ENCODE measurements around the gene EXOC3L4.
A peak's percentile ranks its signal among the peaks of the same experiment; 100 is the strongest.

Gene EXOC3L4

DNA sequence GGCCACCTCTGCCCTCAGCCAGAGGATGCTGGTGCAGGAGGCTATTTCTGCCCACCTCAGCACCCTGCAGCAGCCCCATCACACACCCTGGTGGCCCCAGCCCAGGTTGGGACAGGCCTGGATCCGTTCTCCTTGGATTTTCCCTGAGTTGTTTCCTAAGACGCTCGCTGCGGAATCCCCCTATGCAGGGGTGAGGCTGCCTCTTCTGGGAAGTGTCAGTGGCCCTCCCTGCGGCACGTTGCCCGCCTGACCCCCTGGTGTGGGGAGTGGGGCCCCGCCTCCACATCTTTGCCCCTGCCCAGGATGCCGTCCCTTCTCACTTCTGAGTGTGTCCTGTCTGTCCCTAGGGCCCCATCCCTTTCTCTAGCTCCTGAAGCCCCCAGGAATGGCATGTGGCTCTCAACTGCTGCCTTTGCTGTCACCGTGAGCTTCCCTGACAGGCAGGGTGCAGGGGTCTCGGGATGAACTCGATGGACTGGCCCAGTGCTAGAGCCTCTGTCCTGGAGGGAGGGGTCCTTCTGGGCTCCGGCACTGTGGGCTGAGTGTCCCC is 594 bp upstream of the EXOC3L4 start:
- no peak overlapping the region for H3K27ac Mint-ChIP-seq
- no peak overlapping the region for H3K4me3 Mint-ChIP-seq
- DNase-seq = no peak
- TF ChIP-seq, protein P1, sequence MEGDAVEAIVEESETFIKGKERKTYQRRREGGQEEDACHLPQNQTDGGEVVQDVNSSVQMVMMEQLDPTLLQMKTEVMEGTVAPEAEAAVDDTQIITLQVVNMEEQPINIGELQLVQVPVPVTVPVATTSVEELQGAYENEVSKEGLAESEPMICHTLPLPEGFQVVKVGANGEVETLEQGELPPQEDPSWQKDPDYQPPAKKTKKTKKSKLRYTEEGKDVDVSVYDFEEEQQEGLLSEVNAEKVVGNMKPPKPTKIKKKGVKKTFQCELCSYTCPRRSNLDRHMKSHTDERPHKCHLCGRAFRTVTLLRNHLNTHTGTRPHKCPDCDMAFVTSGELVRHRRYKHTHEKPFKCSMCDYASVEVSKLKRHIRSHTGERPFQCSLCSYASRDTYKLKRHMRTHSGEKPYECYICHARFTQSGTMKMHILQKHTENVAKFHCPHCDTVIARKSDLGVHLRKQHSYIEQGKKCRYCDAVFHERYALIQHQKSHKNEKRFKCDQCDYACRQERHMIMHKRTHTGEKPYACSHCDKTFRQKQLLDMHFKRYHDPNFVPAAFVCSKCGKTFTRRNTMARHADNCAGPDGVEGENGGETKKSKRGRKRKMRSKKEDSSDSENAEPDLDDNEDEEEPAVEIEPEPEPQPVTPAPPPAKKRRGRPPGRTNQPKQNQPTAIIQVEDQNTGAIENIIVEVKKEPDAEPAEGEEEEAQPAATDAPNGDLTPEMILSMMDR (IDR thresholded peaks at IDR 0.05) = no peak
- peaks cover 44% of the 10 kb centered on the region for H3K4me1 Mint-ChIP-seq
- no peaks in the 10 kb centered on the region for H3K36me3 Mint-ChIP-seq (ENCODE audit: low read depth)
- H3K27me3 Mint-ChIP-seq (ENCODE audit: low read depth, poor library complexity) = peaks cover 19% of the 10 kb centered on the region
- H3K9me3 Mint-ChIP-seq = no peaks in the 10 kb centered on the region

DNA sequence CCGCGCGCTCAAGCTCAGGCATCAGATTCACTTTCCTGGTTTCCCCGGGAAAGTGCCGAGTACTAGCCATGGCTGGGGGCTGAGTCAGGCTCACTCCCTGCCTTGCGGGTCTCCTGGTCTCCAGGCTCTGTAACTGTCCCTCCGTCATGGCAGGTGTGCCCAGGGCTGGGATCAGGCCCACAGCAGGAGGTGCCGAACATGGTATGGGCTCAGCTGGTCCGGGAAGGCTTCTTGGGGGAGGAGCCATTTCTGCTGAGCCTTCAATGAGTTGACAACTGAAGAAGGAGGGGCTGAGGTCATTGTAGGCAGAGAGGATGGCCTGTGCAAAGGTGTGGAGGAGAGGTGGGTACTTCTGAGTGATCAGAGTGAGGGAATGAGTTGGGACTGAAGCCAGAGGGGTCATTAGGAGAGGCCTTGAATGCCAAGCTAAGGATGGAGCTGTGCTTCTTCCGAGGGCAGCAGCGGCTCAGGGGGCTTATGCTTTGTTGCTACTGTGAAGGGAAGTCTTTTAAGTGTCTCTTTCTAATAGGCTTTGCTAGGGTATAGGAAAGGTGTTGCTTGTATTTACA is 769 bp downstream of the EXOC3L4 start:
- Mint-ChIP-seq H3K4me3 (peak overlapping the region; percentile 6), H3K4me1 (peaks cover 52% of the 10 kb centered on the region), H3K9me3 (no peaks in the 10 kb centered on the region), H3K27me3 (ENCODE audit: low read depth, poor library complexity) (peaks cover 12% of the 10 kb centered on the region), H3K27ac (no peak overlapping the region), H3K36me3 (ENCODE audit: low read depth) (no peaks in the 10 kb centered on the region)
- no peak for DNase-seq
- TF ChIP-seq, protein P1 (IDR thresholded peaks at IDR 0.05) = no peak

DNA sequence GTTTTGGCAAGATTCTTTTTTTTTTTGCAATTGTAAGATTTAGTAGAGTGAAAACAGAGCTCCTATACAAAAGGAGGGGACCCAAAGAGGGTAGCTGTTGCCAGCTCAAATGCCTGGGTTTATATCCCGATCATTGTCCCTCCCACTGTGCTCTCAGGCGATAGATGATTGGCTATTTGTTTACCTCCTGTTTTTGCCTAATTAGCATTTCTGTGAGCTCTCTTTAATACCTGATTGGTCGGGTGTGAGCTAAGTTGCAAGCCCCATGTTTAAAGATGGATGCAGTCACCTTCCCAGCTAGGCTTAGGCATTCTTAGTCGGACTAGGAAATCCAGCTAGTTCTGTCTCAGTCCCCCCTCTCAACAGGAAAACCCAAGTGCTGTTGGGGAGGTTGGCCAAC is 1.9 kb downstream of the EXOC3L4 start:
- H3K4me3 Mint-ChIP-seq = no peak overlapping the region
- DNase-seq = no peak
- no peak overlapping the region for H3K27ac Mint-ChIP-seq
- no peaks in the 10 kb centered on the region for H3K36me3 Mint-ChIP-seq (ENCODE audit: low read depth)
- TF ChIP-seq, protein P1 (IDR thresholded peaks at IDR 0.05) = no peak
- H3K27me3 Mint-ChIP-seq (ENCODE audit: low read depth, poor library complexity) = peaks cover 6% of the 10 kb centered on the region
- H3K4me1 Mint-ChIP-seq = peaks cover 59% of the 10 kb centered on the region
- no peaks in the 10 kb centered on the region for H3K9me3 Mint-ChIP-seq

DNA sequence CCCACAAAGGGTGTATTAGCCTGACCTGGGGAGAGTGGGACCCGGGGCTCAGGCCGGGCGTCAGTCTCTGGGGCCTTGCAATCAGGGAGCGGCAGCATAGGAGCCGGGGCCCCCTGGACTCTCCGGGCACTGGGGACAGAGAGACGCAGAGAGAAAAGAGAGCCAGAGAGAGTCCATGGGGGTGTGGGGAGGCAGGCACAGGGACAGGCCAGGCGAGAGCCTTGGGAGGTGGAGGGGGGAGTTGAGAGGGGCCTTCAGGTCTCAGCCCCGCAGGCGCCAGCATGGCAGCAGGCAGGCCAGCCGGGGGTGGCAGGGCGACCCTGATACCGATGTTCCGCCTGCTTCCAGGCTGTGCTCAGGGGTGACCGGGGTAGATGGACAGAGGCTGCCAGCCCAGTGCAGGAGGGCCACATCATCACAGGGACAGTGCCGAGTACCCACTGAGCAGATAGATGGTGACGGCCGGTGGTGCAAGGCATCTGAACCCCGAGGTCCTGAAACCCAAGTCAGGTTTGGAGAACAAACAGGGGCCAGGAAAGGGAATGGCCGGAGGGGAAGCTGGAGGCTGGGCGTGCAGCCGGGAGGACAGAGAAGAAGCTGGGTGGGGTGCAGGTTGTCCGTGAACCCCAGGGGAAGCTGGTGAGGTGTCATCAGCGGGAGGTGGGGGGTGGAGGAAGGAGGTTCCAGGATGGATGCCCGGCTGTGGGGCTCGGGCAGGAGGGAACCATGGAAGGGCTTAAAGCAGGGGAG is 2.9 kb downstream of the EXOC3L4 start:
- Mint-ChIP-seq H3K27me3 (ENCODE audit: low read depth, poor library complexity) (peaks cover 8% of the 10 kb centered on the region), H3K36me3 (ENCODE audit: low read depth) (no peaks in the 10 kb centered on the region), H3K27ac (no peak overlapping the region), H3K4me3 (peak overlapping the region; percentile 58), H3K9me3 (no peaks in the 10 kb centered on the region), H3K4me1 (peaks cover 62% of the 10 kb centered on the region)
- TF ChIP-seq, protein P1 (IDR thresholded peaks at IDR 0.05) = no peak
- peak; percentile 2 for DNase-seq

DNA sequence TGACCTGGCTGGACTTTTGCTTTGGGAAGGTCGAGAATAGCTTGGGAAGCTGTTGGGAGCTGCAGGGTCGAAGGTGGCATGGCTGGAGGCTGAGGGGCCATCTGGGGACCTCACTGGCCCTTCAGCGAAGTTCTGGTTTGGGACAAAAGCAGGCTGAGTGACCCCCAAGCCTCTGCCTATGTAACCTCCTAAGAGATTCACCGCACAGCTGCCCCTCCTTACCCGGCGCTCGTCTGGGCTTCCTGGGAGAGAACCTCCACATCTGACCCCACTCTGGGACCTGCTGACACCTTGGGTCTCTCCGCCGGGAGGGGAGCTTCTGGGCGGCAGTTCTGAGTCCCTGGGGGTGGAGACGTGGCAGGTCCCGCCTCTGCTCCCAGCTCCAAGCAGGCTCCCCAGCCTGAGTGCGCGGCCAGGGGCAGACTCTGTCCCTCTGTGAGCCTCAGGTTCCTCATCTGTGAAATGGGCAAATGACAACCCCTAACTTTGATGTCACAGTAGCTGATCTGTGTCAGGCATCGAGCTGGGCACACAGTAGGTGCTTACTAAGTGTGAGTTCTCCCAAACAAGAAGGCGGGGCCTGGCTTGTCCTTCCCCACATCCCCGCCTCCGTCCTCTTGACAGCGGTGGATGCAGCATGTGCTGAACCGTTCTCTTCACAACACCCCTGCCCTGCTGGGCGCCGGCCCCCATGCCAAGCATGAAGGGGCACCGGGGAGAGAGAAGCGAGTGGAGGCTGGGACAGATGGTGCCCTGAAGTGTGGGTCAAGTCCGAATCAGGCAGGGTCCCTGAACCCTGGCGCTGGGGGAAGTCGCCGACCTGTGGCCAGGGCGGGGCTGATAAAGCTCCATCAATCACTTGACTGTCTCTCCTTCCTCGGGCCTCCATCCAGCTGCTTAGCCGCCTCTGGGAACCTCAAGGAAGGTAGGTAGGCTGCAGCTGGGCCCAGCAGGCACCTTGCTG is 3.8 kb downstream of the EXOC3L4 start:
- H3K27me3 Mint-ChIP-seq (ENCODE audit: low read depth, poor library complexity) = peaks cover 7% of the 10 kb centered on the region
- peak; percentile 3 for DNase-seq
- no peak overlapping the region for H3K27ac Mint-ChIP-seq
- no peak overlapping the region for H3K4me3 Mint-ChIP-seq
- TF ChIP-seq, protein P1 (IDR thresholded peaks at IDR 0.05) = no peak
- H3K9me3 Mint-ChIP-seq = no peaks in the 10 kb centered on the region
- H3K4me1 Mint-ChIP-seq = peaks cover 64% of the 10 kb centered on the region
- no peaks in the 10 kb centered on the region for H3K36me3 Mint-ChIP-seq (ENCODE audit: low read depth)
